GM12878 (cell line): ENCODE measurements around the gene PRDM2. TPM values are rescaled to one million over a fixed set of nuclear protein-coding genes. Genes with fewer than 3 reads are reported as not detected.
A peak's percentile ranks its signal among the peaks of the same experiment; 100 is the strongest.

Experiments
- ATF2 ChIP-seq: IDR thresholded peaks from 2 replicates; pipeline ENCODE4 v1.6.1; 2012; ENCODE audit warnings: low read length, inconsistent platforms
- BCLAF1 ChIP-seq: fragments of 450-650 bp; IDR thresholded peaks from 2 replicates; pipeline ENCODE4 v1.6.1; 2017; ENCODE audit warnings: antibody characterized with exemption, mild to moderate bottlenecking, moderate library complexity
- CBFB ChIP-seq: IDR thresholded peaks from 2 replicates; pipeline ENCODE4 v1.6.1; 2016; ENCODE audit warnings: antibody characterized with exemption, low read depth
- CEBPZ ChIP-seq: fragments of 150-350 bp; IDR thresholded peaks from 2 replicates; pipeline ENCODE4 v1.6.1; 2016; ENCODE audit warnings: low read depth, low read length
- CTCF ChIP-seq, 3 experiments: IDR thresholded peaks in 2 of 3; conservative IDR thresholded peaks in 1 of 3; 2 replicates each; pipeline ENCODE4 v1.5.1; 2011; ENCODE audit warnings: low read depth in 3 of 3, low read length in 3 of 3, mild to moderate bottlenecking in 3 of 3, control low read depth in 2 of 3, moderate library complexity in 2 of 3, inconsistent platforms in 1 of 3, mixed read lengths in 1 of 3; ENCODE audit not compliant: control insufficient read depth in 2 of 3, insufficient read depth in 1 of 3; ENCODE audit errors: extremely low read depth in 1 of 3
- MLLT1 ChIP-seq: fragments of 450-650 bp; IDR thresholded peaks from 2 replicates; pipeline ENCODE4 v1.6.1; 2016; ENCODE audit warnings: mild to moderate bottlenecking
- MYC ChIP-seq: IDR thresholded peaks from 2 replicates; pipeline ENCODE4 v1.6.1; 2011; ENCODE audit warnings: mild to moderate bottlenecking, low read length, moderate library complexity, inconsistent platforms; ENCODE audit not compliant: insufficient read depth, insufficient replicate concordance, insufficient read length, severe bottlenecking
- NKRF ChIP-seq: fragments of 450-650 bp; conservative IDR thresholded peaks from 2 replicates; pipeline ENCODE4 v1.6.1; 2017; ENCODE audit warnings: mild to moderate bottlenecking, moderate library complexity
- RAD21 ChIP-seq: IDR thresholded peaks from 2 replicates; pipeline ENCODE4 v1.6.1; 2011; ENCODE audit warnings: mild to moderate bottlenecking, low read depth, low read length, moderate library complexity; ENCODE audit not compliant: insufficient read depth
- RAD51 ChIP-seq: fragments of 450-650 bp; IDR thresholded peaks from 2 replicates; pipeline ENCODE4 v1.6.1; 2016; ENCODE audit warnings: moderate library complexity, mild to moderate bottlenecking, inconsistent platforms
- RBBP5 ChIP-seq: fragments of 200-600 bp; sonication (generic); conservative IDR thresholded peaks from 2 replicates; pipeline ENCODE4 v1.6.1; 2016
- SMAD5 ChIP-seq: IDR thresholded peaks from 2 replicates; pipeline ENCODE4 v1.6.1; 2016; ENCODE audit warnings: antibody characterized with exemption, low read depth
- ZNF207 ChIP-seq: fragments of 450-650 bp; IDR thresholded peaks from 2 replicates; pipeline ENCODE4 v1.6.1; 2014; ENCODE audit warnings: antibody characterized with exemption, mild to moderate bottlenecking, borderline replicate concordance
- polyA plus RNA-seq, 11 experiments: library from polyadenylated mRNA; depleted of rRNA in 4 of 11; unstranded in 6 of 11; stranded (reverse) in 5 of 11; fragments of >200 nt; fragmentation: Nextera tagmentation in 4 of 11; fragmentation: Illumina TruSeq in 1 of 11; extraction: Ambion mirVana in 4 of 11; extraction: Trizol in 1 of 11; gene quantifications; 1 replicate in 1 of 11; 2 replicates in 10 of 11; pipeline versions ENCODE4 v1.2.1 to v1.2.3, GENCODE V29; 2011 to 2016; ENCODE audit warnings: inconsistent platforms in 2 of 11, missing spikeins in 2 of 11, low read depth in 1 of 11
- total RNA-seq, 4 experiments: library from RNA; depleted of rRNA in 3 of 4; stranded (reverse); fragments of >200 nt in 3 of 4; fragmentation: Illumina TruSeq in 1 of 4; extraction: Trizol in 1 of 4; gene quantifications; 2 replicates each; pipeline versions ENCODE4 v1.2.1 to v1.2.3, GENCODE V29; 2013 to 2021

Gene PRDM2
- total and polyA plus RNA-seq, 10 of the 15 experiments (the other 5 are each of a cell fraction or from before 2014, with no cell fraction given): 8.4 to 45.1 (median 23.5) TPM

GRCh38 chr1:13813398-13814012 is 113.5 kb downstream of the PRDM2 start (continued):
- TF ChIP-seq NKRF: no peak
- no peak for TF ChIP-seq RBBP5
- no peak for TF ChIP-seq BCLAF1
- no peak for TF ChIP-seq RAD51
- no peak for TF ChIP-seq ATF2
- no peak for TF ChIP-seq CEBPZ
- TF ChIP-seq MLLT1: no peak
- TF ChIP-seq RAD21: peak; percentile 66
- TF ChIP-seq SMAD5: no peak
- TF ChIP-seq MYC: no peak
- TF ChIP-seq CBFB: no peak
- TF ChIP-seq CTCF (IDR thresholded peaks at IDR 0.05 in 2 of 3, conservative IDR thresholded peaks at IDR 0.05 in 1 of 3; ENCODE audit: control insufficient read depth in 2 of 3, extremely low read depth in 1 of 3, insufficient read depth in 1 of 3, low read depth in 3 of 3, low read length in 3 of 3): peak; percentile 57 to 87 (median 71)
- no peak for TF ChIP-seq ZNF207
